ENCODE results near the gene USP48. TPM values are rescaled to one million over a fixed set of nuclear protein-coding genes. Genes with fewer than 3 reads are reported as not detected.

The USP48 gene
- total and polyA plus RNA-seq, 10 of the 15 experiments (the other 5 are each of a cell fraction or from before 2014, with no cell fraction given), result 21.2 to 115 (median 75.5) TPM

- Histone ChIP-seq H3K27ac (ENCODE audit: control insufficient read depth, insufficient read depth) (no peak overlapping the region), H2AFZ (ENCODE audit: control insufficient read depth, low read depth, low read length) (no peak overlapping the region)
- in situ Hi-C loops (cut with MboI), result no loop called here
Observed at GRCh38 chr1:21659924-21660326, 123.0 kb downstream of the USP48 start.

More at GRCh38 chr1:21659924-21660326, 123.0 kb downstream of the USP48 start:
- Histone ChIP-seq H3K9ac (ENCODE audit: control insufficient read depth, insufficient read depth, low read length) (no peak overlapping the region), H3K4me3 (no peak overlapping the region), H3K27me3 (replicated peaks in 1 of 2; ENCODE audit: control insufficient read depth in 2 of 2, insufficient read depth in 2 of 2, low read length in 1 of 2) (peaks cover 0 to 2% of the 10 kb centered on the region in 2 experiments; a peak in 1 of 4 replicates), H3K4me2 (ENCODE audit: control insufficient read depth, insufficient read depth) (no peak overlapping the region), H3K79me2 (ENCODE audit: control insufficient read depth, insufficient read depth, low read length) (no peaks in the 10 kb centered on the region), H4K20me1 (ENCODE audit: control insufficient read depth, insufficient read depth) (peaks cover 2% of the 10 kb centered on the region; the same call in 1 of the 2 replicates), H3K9me3 (replicated peaks; ENCODE audit: control insufficient read depth, insufficient read depth, low read length) (no peaks in the 10 kb centered on the region), H3K4me1 (ENCODE audit: control insufficient read depth, insufficient read depth, low read length) (no peaks in the 10 kb centered on the region), H3K36me3 (ENCODE audit: control insufficient read depth in 2 of 2, insufficient read depth in 2 of 2, low read length in 1 of 2) (no peaks in the 10 kb centered on the region)
- DNase-seq (ENCODE audit: low read depth, low spot score) (no peak), FAIRE-seq (no peak), ATAC-seq (no peak)
- TF ChIP-seq, protein P1, sequence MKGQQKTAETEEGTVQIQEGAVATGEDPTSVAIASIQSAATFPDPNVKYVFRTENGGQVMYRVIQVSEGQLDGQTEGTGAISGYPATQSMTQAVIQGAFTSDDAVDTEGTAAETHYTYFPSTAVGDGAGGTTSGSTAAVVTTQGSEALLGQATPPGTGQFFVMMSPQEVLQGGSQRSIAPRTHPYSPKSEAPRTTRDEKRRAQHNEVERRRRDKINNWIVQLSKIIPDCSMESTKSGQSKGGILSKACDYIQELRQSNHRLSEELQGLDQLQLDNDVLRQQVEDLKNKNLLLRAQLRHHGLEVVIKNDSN (IDR thresholded peaks at IDR 0.05; ENCODE audit: borderline replicate concordance, extremely low read length, insufficient read depth, low read depth, low read length), result no peak
- TF ChIP-seq NR2C1 (IDR thresholded peaks at IDR 0.05), result no peak
- TF ChIP-seq DPF2 (IDR thresholded peaks at IDR 0.05), result no peak
- TF ChIP-seq HDGF (IDR thresholded peaks at IDR 0.05), result no peak
- no peak for TF ChIP-seq NRF1 (conservative IDR thresholded peaks at IDR 0.05; ENCODE audit: low read depth, low read length)
- no peak for TF ChIP-seq NBN (IDR thresholded peaks at IDR 0.05)
- TF ChIP-seq CHD2 (IDR thresholded peaks at IDR 0.05; ENCODE audit: borderline replicate concordance, low read depth, low read length), result no peak
- no peak for TF ChIP-seq POLR2AphosphoS2 (IDR thresholded peaks at IDR 0.05; ENCODE audit: low read depth, low read length)
- intact Hi-C loops (cut with micrococcal nuclease; ENCODE audit: unreplicated experiment), result loop anchor here (1.0 to 10.0 kb wide), 3 partner anchors 145 to 304 kb away; no protein-coding TSS in a partner anchor
- ChIA-PET POLR2A (no interaction called here), SMC1A (ENCODE audit: uncharacterized antibody, unreplicated experiment) (interaction anchor here (0.6 to 1.2 kb wide), 2 partner anchors 153 to 315 kb away, joined by 3 read pairs; no protein-coding TSS in a partner anchor), RAD21 (ENCODE audit: unreplicated experiment) (interaction anchor here (0.6 to 1.3 kb wide), 4 partner anchors 8 to 292 kb away, joined by 3 to 5 read pairs (median 3); partner anchors contain the start of gene ALPL), CTCF (interaction anchor here (1.1 to 1.9 kb wide), 4 partner anchors 13 to 147 kb away, joined by 3 to 4 read pairs (median 4); no protein-coding TSS in a partner anchor)
- no TSS peak for BruUV-seq (replicated peaks)
- WGBS (ENCODE audit: insufficient coverage, insufficient replicate concordance, low lambda C conversion rate, missing lambda C conversion rate), result 32% methylated on average over 4 of the region's 4 CpGs

Measured in GM12878 (cell line).